Neuronal stem cell (in vitro differentiated cells): ENCODE results near the gene POLN.
A peak's percentile ranks its signal among the peaks of the same experiment; 100 is the strongest.

Experiments used
- DNase-seq: peaks from one replicate; pipeline ENCODE4 v3.0.0-alpha.2; 2013; ENCODE audit warnings: low spot score
- H2AFZ ChIP-seq: one replicate; pipeline ENCODE4 v1.6.1; 2013; ENCODE audit warnings: mild to moderate bottlenecking, low read length, inconsistent platforms
- H2AK5ac ChIP-seq: 2 replicates; pipeline ENCODE4 v1.6.1; 2013; ENCODE audit warnings: low read depth, mild to moderate bottlenecking, inconsistent platforms, low read length, moderate library complexity, mixed read lengths
- H2BK120ac ChIP-seq: 2 replicates; pipeline ENCODE4 v1.6.1; 2013; ENCODE audit warnings: low read depth, mild to moderate bottlenecking, inconsistent platforms, low read length, moderate library complexity, mixed read lengths
- H2BK12ac ChIP-seq: one replicate; pipeline ENCODE4 v1.6.1; 2013; ENCODE audit warnings: low read length, inconsistent platforms
- H2BK15ac ChIP-seq: 2 replicates; pipeline ENCODE4 v1.6.1; 2013; ENCODE audit warnings: mild to moderate bottlenecking, low read length, inconsistent platforms, mixed read lengths
- H2BK5ac ChIP-seq: one replicate; pipeline ENCODE4 v1.6.1; 2013; ENCODE audit warnings: inconsistent platforms, mild to moderate bottlenecking, low read length, moderate library complexity
- H3K14ac ChIP-seq: one replicate; pipeline ENCODE4 v1.6.1; 2013; ENCODE audit warnings: low read length, inconsistent platforms
- H3K18ac ChIP-seq: 2 replicates; pipeline ENCODE4 v1.6.1; 2013; ENCODE audit warnings: low read length, inconsistent platforms
- H3K23ac ChIP-seq: 2 replicates; pipeline ENCODE4 v1.6.1; 2013; ENCODE audit warnings: low read depth, mild to moderate bottlenecking, mixed read lengths, low read length, inconsistent platforms; ENCODE audit not compliant: poor library complexity
- H3K27ac ChIP-seq: replicated peaks from 3 replicates; pipeline ENCODE4 v1.5.1; 2013; ENCODE audit warnings: low read length, inconsistent platforms
- H3K27me3 ChIP-seq, 3 experiments: 2 replicates each; pipeline ENCODE4 v1.6.1; 2013; ENCODE audit warnings: low read length in 3 of 3, mild to moderate bottlenecking in 2 of 3, inconsistent platforms in 1 of 3, low read depth in 1 of 3, mixed read lengths in 1 of 3, moderate library complexity in 1 of 3; ENCODE audit not compliant: control insufficient read depth in 3 of 3, insufficient read depth in 3 of 3
- H3K36me3 ChIP-seq, 2 donors: replicated peaks in 1 of 2; 2 replicates each; pipeline ENCODE4 v1.6.1; 2013; ENCODE audit warnings: low read length in 2 of 2; ENCODE audit not compliant: control insufficient read depth in 2 of 2, insufficient read depth in 2 of 2
- H3K4ac ChIP-seq: 2 replicates; pipeline ENCODE4 v1.6.1; 2013; ENCODE audit warnings: inconsistent platforms, mild to moderate bottlenecking, low read length, moderate library complexity
- H3K4me1 ChIP-seq, 2 donors: 1 replicate in 1 of 2; 2 replicates in 1 of 2; pipeline ENCODE4 v1.6.1; 2013; ENCODE audit warnings: low read length in 2 of 2, low read depth in 1 of 2; ENCODE audit not compliant: control insufficient read depth in 2 of 2, insufficient read depth in 1 of 2
- H3K4me2 ChIP-seq: one replicate; pipeline ENCODE4 v1.6.1; 2013; ENCODE audit warnings: mild to moderate bottlenecking, low read length, inconsistent platforms; ENCODE audit not compliant: insufficient read depth, poor library complexity, severe bottlenecking
- H3K4me3 ChIP-seq, 2 donors: 2 replicates each; pipeline ENCODE4 v1.5.1; 2013; ENCODE audit warnings: low read length in 2 of 2, mild to moderate bottlenecking in 2 of 2, inconsistent platforms in 1 of 2, moderate library complexity in 1 of 2
- H3K79me1 ChIP-seq: one replicate; pipeline ENCODE4 v1.6.1; 2013; ENCODE audit warnings: low read depth, mild to moderate bottlenecking, inconsistent platforms, low read length, moderate library complexity
- H3K9ac ChIP-seq: one replicate; pipeline ENCODE4 v1.6.1; 2013; ENCODE audit warnings: mild to moderate bottlenecking, low read depth, low read length, inconsistent platforms; ENCODE audit not compliant: poor library complexity
- H3K9me3 ChIP-seq, 2 donors: replicated peaks in 1 of 2; 2 replicates each; pipeline versions ENCODE3 to v1.6.1; 2013; ENCODE audit warnings: low read length in 2 of 2, mild to moderate bottlenecking in 2 of 2, inconsistent platforms in 1 of 2, low read depth in 1 of 2, mixed read lengths in 1 of 2, moderate library complexity in 1 of 2; ENCODE audit not compliant: control insufficient read depth in 2 of 2, insufficient read depth in 1 of 2
- H4K8ac ChIP-seq: one replicate; pipeline ENCODE4 v1.6.1; 2013; ENCODE audit warnings: low read depth, mild to moderate bottlenecking, inconsistent platforms, low read length, moderate library complexity
- H4K91ac ChIP-seq: one replicate; pipeline ENCODE4 v1.6.1; 2013; ENCODE audit warnings: low read length, low read depth, mild to moderate bottlenecking, inconsistent platforms; ENCODE audit not compliant: poor library complexity
- WGBS, 2 donors: extraction: QIAGEN DNeasy Blood & Tissue Kit; methylation state at CpG; one replicate each; pipeline ENCODE4 v1.1.7; 2013; ENCODE audit warnings: missing lambda C conversion rate in 2 of 2, mixed read lengths in 1 of 2; ENCODE audit not compliant: insufficient read length in 2 of 2, insufficient replicate concordance in 1 of 2; ENCODE audit errors: extremely low coverage in 2 of 2; 5-methylcytosine and 5-hydroxymethylcytosine counted together

Gene POLN

DNA sequence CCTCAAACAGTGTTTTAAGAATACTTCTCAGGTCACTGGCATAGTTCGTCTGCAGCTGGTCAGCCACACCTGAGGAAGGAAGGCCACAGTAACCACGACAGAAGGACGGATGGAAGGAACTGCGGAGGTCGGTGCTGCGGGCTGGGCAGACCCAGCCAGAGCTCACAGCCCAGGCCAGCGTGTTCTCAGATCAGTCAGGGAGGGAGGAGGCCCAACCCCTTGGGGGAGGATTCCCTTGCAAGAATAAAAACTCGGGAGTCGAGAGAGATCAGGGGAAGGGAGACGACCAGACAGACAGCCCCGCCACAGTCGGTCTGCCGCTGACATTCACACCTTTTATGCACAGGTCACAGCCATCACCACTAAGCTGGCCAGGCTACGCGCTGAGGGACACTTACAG, 31.3 kb upstream of the POLN start:
- peak overlapping the region; percentile 17 for H4K8ac ChIP-seq
- no peaks in the 10 kb centered on the region for H3K79me1 ChIP-seq
- no peak overlapping the region for H3K4me3 ChIP-seq
- peak overlapping the region; percentile 44 for H3K9ac ChIP-seq
- H3K18ac ChIP-seq = peak overlapping the region; percentile 80
- peaks cover 0 to 4% of the 10 kb centered on the region in 2 donors for H3K4me1 ChIP-seq
- H3K9me3 ChIP-seq = peaks cover 0 to 1% of the 10 kb centered on the region in 2 donors
- no peak for DNase-seq
- no peak overlapping the region for H2BK120ac ChIP-seq
- H3K27me3 ChIP-seq = peaks cover 0 to 50% (median 0%) of the 10 kb centered on the region in 3 experiments
- H2BK12ac ChIP-seq = peak overlapping the region; percentile 22
- no peak overlapping the region for H2AFZ ChIP-seq
- H3K4ac ChIP-seq = no peak overlapping the region
- H2BK5ac ChIP-seq = no peak overlapping the region
- peak overlapping the region; percentile 88 for H2AK5ac ChIP-seq
- H3K36me3 ChIP-seq = no peaks in the 10 kb centered on the region
- no peak overlapping the region for H3K27ac ChIP-seq
- H4K91ac ChIP-seq = no peak overlapping the region
- H3K14ac ChIP-seq = no peak overlapping the region
- no CpG with 5 or more reads among the region's 15 CpGs for WGBS, 2 donors
- peak overlapping the region; percentile 88 for H2BK15ac ChIP-seq
- H3K23ac ChIP-seq = peak overlapping the region; percentile 5
- H3K4me2 ChIP-seq = no peak overlapping the region

- Histone ChIP-seq H3K14ac (no peak overlapping the region), H4K91ac (no peak overlapping the region), H3K4me1 (peaks cover 0 to 6% of the 10 kb centered on the region in 2 donors), H3K36me3 (no peaks in the 10 kb centered on the region), H3K27ac (no peak overlapping the region), H4K8ac (no peak overlapping the region), H2BK120ac (no peak overlapping the region), H3K9me3 (peaks cover 0 to 1% of the 10 kb centered on the region in 2 donors), H3K9ac (peak overlapping the region; percentile 18), H2AK5ac (no peak overlapping the region), H3K4me2 (no peak overlapping the region), H2BK15ac (no peak overlapping the region), H3K4ac (no peak overlapping the region), H3K18ac (no peak overlapping the region), H2BK5ac (no peak overlapping the region), H3K23ac (no peak overlapping the region), H3K4me3 (no peak overlapping the region), H2AFZ (no peak overlapping the region), H3K79me1 (no peaks in the 10 kb centered on the region), H2BK12ac (no peak overlapping the region), H3K27me3 (peaks cover 0 to 52% (median 0%) of the 10 kb centered on the region in 3 experiments)
- DNase-seq = no peak
- WGBS, 2 donors = no CpG with 5 or more reads among the region's 6 CpGs
These were observed 30.9 kb upstream of the POLN start for GRCh38 chr4:2272828-2273120.

DNA sequence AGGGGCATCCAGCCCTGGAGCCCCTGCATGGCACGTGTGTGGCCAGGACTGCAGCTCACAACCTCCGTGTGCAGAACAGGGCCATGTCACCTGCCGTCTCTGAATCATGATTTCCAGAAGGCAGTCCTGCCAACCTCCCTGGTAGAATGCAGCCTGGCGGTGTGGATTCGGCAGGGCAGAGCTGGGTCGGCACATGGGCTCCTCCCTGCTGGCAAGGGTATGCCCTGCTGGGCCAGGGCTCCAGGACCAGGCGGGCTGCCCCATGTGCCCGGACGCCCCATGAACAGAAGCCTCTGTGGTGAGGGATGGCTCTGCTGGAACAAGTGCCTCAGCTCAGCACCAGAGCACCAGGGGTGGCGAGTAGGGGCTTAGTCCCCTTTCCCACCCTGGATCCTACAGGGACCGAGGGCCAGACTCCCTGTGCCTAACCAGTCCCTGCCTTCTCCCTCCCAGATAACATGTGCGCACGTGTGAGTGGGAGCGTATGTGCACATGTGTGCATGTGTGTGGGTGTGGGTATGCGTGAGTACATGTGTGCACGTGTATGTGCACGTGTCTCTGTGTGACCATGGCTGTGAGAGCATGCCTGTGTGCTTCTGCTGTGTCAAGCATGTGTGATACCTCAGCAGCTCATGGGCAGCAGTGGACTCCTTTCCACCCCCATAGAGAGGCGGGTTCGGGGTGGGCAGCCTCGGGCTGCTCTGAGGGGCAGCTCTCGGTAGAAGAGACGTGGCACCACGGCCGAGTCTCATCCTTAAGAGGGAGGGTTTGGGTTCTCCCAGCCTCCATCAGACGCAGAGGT, 30.3 kb upstream of the POLN start:
- Histone ChIP-seq H3K4me3 (no peak overlapping the region), H2BK15ac (no peak overlapping the region), H3K27ac (no peak overlapping the region), H3K9ac (no peak overlapping the region), H2AFZ (no peak overlapping the region), H2BK12ac (no peak overlapping the region), H2AK5ac (peak overlapping the region; percentile 77), H3K36me3 (no peaks in the 10 kb centered on the region), H4K8ac (no peak overlapping the region), H2BK5ac (no peak overlapping the region), H3K27me3 (peaks cover 0 to 55% (median 0%) of the 10 kb centered on the region in 3 experiments), H2BK120ac (no peak overlapping the region), H3K23ac (no peak overlapping the region), H3K4ac (no peak overlapping the region), H3K18ac (peak overlapping the region; percentile 64), H3K14ac (peak overlapping the region; percentile 82), H3K4me2 (no peak overlapping the region), H3K79me1 (no peaks in the 10 kb centered on the region), H3K4me1 (peaks cover 0 to 6% of the 10 kb centered on the region in 2 donors), H3K9me3 (peaks cover 0 to 1% of the 10 kb centered on the region in 2 donors), H4K91ac (no peak overlapping the region)
- WGBS, 2 donors = no CpG with 5 or more reads among the region's 25 CpGs
- no peak for DNase-seq

DNA sequence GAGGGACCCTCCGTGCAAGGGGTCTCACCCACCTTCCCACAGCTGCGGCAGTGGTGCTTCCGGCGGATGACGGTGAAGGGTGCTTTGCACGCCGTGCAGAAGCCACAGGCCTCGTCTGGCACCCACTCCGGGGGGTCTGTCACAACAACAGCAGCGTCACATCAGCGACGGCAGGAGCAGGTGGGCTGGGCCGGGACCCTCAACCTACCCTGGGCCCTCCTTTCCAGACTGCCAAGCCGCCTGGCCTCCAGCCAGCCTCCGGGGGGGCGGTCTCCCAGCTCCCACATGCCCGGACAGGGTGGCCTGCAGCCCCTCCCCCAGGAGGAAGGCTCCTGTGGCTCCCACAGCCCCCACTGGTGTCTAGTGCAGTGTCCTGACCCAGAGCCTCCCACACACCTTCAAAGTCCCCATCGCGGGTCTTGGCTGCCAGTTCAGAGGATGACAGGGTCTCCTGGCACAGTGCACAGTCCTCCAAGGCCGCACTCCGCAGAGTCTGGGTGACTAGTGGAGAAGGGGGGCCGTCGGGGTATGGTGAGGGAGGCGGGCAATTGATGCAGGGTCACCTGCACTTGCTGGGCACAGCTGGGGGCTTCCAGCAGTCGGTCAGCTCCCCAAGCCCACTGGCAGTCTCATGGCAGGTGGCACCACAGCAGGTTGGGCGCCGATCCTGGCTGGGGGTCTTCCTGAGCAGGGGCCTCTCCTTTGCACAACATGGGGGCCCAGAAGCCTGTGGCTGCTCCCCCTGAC, 29.5 kb upstream of the POLN start:
- no peak overlapping the region for H3K27ac ChIP-seq
- H3K79me1 ChIP-seq = no peaks in the 10 kb centered on the region
- no peak overlapping the region for H3K4me3 ChIP-seq
- no peak for DNase-seq
- no peak overlapping the region for H2BK15ac ChIP-seq
- H3K4me2 ChIP-seq = no peak overlapping the region
- no peak overlapping the region for H2AFZ ChIP-seq
- H3K9me3 ChIP-seq = peaks cover 0 to 1% of the 10 kb centered on the region in 2 donors
- no peak overlapping the region for H2BK5ac ChIP-seq
- no CpG with 5 or more reads among the region's 27 CpGs for WGBS, 2 donors
- no peak overlapping the region for H4K8ac ChIP-seq
- no peak overlapping the region for H3K4ac ChIP-seq
- H3K36me3 ChIP-seq = no peaks in the 10 kb centered on the region
- no peak overlapping the region for H4K91ac ChIP-seq
- H2AK5ac ChIP-seq = peak overlapping the region; percentile 77
- peak overlapping the region; percentile 82 for H3K14ac ChIP-seq
- H2BK120ac ChIP-seq = peak overlapping the region; percentile 30
- peaks cover 0 to 6% of the 10 kb centered on the region in 2 donors for H3K4me1 ChIP-seq
- peak overlapping the region; percentile 40 for H3K23ac ChIP-seq
- no peak overlapping the region for H2BK12ac ChIP-seq
- H3K18ac ChIP-seq = peak overlapping the region; percentile 64
- peak overlapping the region; percentile 40 for H3K9ac ChIP-seq
- H3K27me3 ChIP-seq = peaks cover 0 to 55% (median 0%) of the 10 kb centered on the region in 3 experiments
